ENCODE results near the gene TTC16. TPM values are rescaled to one million over a fixed set of nuclear protein-coding genes. Genes with fewer than 3 reads are reported as not detected.

TTC16 gene
- total RNA-seq, 4 donors from 2014 or later: under 0.01 to 0.17 (median 0.11) TPM; not detected in 1

DNA sequence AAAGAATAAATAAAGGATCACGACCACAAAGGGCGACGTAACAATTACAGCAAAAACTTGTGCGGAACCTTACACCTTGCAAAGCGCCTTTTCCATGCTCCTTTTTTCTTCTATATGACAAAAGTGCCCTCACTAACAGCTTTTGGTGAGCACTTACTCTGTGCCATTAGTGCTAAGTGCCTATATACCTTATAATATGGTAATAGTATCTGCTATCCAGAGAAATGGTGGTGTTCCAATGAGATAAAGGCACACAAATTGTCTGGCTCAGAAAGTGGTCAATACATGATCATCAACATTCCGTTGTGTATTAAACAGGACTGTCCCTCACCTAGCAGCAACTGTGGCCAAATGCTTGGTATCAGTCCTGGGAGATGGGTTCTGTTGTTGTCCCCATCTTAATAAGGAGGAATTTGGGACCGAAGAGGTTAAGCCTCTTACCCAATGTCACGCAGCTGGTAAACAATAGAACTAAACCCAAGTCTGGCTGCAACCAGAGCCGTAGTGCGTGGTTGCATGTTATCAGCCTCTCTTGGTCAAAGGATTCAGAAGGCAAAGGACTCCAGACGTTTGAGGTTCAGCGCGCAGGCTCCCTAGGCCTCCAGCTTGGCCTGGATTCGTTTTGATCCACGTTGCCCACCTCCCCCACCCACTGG lies 19.8 kb downstream of the TTC16 start:
- H3K27me3 ChIP-seq: peaks cover 0 to 10% (median 0%) of the 10 kb centered on the region in 4 donors
- WGBS: 35% methylated on average over 13 of the region's 15 CpGs
- intact Hi-C loops (cut with DNase I): loop anchor here (1.0 to 5.0 kb wide), 4 partner anchors 50 to 186 kb away; no protein-coding TSS in a partner anchor
- peaks cover 16 to 39% (median 30%) of the 10 kb centered on the region in 4 donors for H3K4me1 ChIP-seq
- DNase-seq (ENCODE audit: extremely low spot score): no peak
- TF ChIP-seq POLR2AphosphoS5 (IDR thresholded peaks at IDR 0.05): no peak
- no peak for TF ChIP-seq EP300 (IDR thresholded peaks at IDR 0.05)
- no peak for TF ChIP-seq POLR2A (IDR thresholded peaks at IDR 0.05; ENCODE audit: low read depth)
- TF ChIP-seq, protein P1, sequence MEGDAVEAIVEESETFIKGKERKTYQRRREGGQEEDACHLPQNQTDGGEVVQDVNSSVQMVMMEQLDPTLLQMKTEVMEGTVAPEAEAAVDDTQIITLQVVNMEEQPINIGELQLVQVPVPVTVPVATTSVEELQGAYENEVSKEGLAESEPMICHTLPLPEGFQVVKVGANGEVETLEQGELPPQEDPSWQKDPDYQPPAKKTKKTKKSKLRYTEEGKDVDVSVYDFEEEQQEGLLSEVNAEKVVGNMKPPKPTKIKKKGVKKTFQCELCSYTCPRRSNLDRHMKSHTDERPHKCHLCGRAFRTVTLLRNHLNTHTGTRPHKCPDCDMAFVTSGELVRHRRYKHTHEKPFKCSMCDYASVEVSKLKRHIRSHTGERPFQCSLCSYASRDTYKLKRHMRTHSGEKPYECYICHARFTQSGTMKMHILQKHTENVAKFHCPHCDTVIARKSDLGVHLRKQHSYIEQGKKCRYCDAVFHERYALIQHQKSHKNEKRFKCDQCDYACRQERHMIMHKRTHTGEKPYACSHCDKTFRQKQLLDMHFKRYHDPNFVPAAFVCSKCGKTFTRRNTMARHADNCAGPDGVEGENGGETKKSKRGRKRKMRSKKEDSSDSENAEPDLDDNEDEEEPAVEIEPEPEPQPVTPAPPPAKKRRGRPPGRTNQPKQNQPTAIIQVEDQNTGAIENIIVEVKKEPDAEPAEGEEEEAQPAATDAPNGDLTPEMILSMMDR (IDR thresholded peaks at IDR 0.05): no peak
- H3K4me3 ChIP-seq: peak overlapping the region; percentile 73 to 89 (median 82)
- H3K9me3 ChIP-seq: no peaks in the 10 kb centered on the region
- H3K27ac ChIP-seq (replicated peaks in 1 of 4): peak overlapping the region; percentile 94 to 98 (median 95)
- H3K36me3 ChIP-seq: peaks cover 16 to 58% (median 40%) of the 10 kb centered on the region in 4 donors

DNA sequence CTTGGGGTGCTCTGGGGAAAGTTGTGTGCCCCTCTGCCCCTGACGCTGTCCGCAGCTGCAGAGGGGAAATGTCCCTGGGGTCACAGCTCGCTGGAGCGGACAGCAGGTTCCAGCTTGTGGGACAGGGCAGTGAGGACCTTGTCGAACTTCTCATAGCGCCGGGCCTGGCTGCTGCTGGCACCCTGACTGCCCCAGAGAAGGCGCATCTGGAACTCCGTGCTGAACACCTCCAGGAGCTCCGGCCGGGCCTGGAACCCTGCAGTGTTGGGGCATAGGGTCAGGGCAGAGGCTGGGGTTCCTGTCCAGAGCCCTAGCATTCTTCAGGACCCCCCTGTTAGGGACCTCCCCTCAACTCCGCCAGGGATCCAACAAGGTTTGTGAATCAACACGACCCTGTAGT lies 22.8 kb downstream of the TTC16 start:
- peaks cover 0 to 59% (median 19%) of the 10 kb centered on the region in 4 donors for H3K36me3 ChIP-seq
- intact Hi-C loops (cut with DNase I): loop anchor here (5.0 kb wide), 1 partner anchor 134 kb away; no protein-coding TSS in a partner anchor
- no peak overlapping the region for H3K4me3 ChIP-seq
- H3K27me3 ChIP-seq: peaks cover 0 to 34% (median 7%) of the 10 kb centered on the region in 4 donors
- TF ChIP-seq, protein P1 (IDR thresholded peaks at IDR 0.05): no peak
- no peak for TF ChIP-seq POLR2A (IDR thresholded peaks at IDR 0.05; ENCODE audit: low read depth)
- no peak for TF ChIP-seq EP300 (IDR thresholded peaks at IDR 0.05)
- TF ChIP-seq POLR2AphosphoS5 (IDR thresholded peaks at IDR 0.05): no peak
- peaks cover 34 to 50% (median 44%) of the 10 kb centered on the region in 4 donors for H3K4me1 ChIP-seq
- H3K9me3 ChIP-seq: no peaks in the 10 kb centered on the region
- H3K27ac ChIP-seq (replicated peaks in 1 of 4): no peak overlapping the region
- WGBS: 85% methylated on average over 13 of the region's 13 CpGs
- DNase-seq (ENCODE audit: extremely low spot score): no peak

DNA sequence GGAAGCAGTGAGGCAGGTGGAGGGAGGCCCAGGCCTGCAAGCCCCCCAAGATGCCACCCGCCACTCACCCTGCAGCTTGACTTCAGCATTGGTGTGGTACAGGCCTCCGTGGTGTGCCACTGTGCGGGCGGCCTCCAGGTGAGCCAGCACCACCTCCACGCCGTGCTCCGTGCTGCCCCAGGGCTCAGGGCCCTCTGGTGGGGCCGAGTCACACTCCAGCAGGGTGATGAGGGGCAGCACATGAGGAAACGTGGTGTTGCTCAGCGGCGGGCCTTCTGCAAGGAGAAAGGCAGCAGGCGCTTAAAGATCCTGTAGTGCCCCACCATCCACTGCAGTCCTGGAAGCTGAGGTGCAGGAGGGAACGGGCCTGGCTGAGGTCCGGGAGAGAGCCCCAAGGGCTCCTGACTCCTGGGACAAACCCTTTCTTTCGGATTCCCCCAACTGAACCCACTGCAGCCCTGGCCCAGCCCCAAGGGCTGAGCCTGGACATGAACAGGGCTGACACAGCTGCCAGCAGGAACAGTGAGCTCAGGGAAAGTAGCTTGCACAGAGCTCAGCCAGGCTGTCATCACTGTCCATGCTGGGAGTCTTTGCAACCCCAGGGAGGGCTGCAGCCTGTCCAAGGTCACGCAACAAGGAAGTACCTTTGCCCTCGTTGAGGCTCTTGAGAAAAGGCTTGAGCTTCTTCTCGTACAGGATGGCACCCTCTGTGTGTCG lies 23.9 kb downstream of the TTC16 start:
- H3K4me3 ChIP-seq: no peak overlapping the region
- no peaks in the 10 kb centered on the region for H3K9me3 ChIP-seq
- 83% methylated on average over 9 of the region's 19 CpGs for WGBS
- intact Hi-C loops (cut with DNase I): loop anchor here (5.0 kb wide), 1 partner anchor 133 kb away; no protein-coding TSS in a partner anchor
- H3K4me1 ChIP-seq: peaks cover 27 to 39% (median 34%) of the 10 kb centered on the region in 4 donors
- no peak for DNase-seq (ENCODE audit: extremely low spot score)
- H3K36me3 ChIP-seq: peaks cover 0 to 69% (median 23%) of the 10 kb centered on the region in 4 donors
- peaks cover 0 to 43% (median 7%) of the 10 kb centered on the region in 4 donors for H3K27me3 ChIP-seq
- H3K27ac ChIP-seq (replicated peaks in 1 of 4): peak overlapping the region; percentile 43 to 77 (median 54)
- TF ChIP-seq, protein P1 (IDR thresholded peaks at IDR 0.05): no peak
- TF ChIP-seq POLR2AphosphoS5 (IDR thresholded peaks at IDR 0.05) (no peak), POLR2A (IDR thresholded peaks at IDR 0.05; ENCODE audit: low read depth) (no peak), EP300 (IDR thresholded peaks at IDR 0.05) (no peak)

DNA sequence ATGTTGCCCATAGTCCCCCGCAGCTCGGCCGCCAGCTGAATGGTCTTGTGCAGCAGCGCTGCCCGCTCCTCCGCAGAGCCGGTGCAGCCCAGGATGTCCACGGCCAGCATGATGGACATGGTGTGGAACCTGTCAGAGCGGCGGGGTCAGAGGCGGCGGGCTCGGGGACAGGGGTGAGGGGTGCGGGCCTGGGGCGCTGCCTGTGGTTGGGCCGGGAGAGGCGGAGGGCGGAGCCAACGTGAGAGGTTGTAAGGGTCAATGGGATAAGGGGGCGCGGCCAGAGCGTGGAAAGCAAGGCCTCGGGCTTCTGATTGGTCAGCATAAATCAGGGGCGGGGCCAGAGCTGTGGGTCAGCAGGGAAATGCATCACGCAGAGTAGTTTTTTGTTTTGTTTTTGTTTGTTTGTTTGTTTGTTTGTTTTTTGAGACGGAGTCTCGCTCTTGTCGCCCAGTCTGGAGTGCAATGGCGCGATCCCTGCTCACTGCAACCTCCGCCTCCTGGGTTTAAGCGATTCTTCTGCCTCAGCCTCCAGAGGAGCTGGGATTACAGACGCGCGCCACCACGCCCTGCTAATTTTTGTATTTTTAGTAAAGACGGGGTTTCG lies 26.1 kb downstream of the TTC16 start:
- Histone ChIP-seq H3K4me3 (peak overlapping the region; percentile 21 to 36 (median 30)), H3K27me3 (peaks cover 0 to 47% (median 7%) of the 10 kb centered on the region in 4 donors), H3K4me1 (peaks cover 24 to 31% (median 27%) of the 10 kb centered on the region in 4 donors), H3K27ac (replicated peaks in 1 of 4) (peak overlapping the region; percentile 20 to 59 (median 44)), H3K36me3 (peaks cover 0 to 89% (median 24%) of the 10 kb centered on the region in 4 donors), H3K9me3 (no peaks in the 10 kb centered on the region)
- TF ChIP-seq POLR2AphosphoS5 (IDR thresholded peaks at IDR 0.05): no peak
- no peak for TF ChIP-seq POLR2A (IDR thresholded peaks at IDR 0.05; ENCODE audit: low read depth)
- no peak for DNase-seq (ENCODE audit: extremely low spot score)
- intact Hi-C loops (cut with DNase I): no loop called here
- WGBS: 47% methylated on average over 32 of the region's 38 CpGs
